GM12873 (cell line): ENCODE results near the gene MFRP.
A peak's percentile ranks its signal among the peaks of the same experiment; 100 is the strongest.

Experiments
- CTCF ChIP-seq: IDR thresholded peaks from 2 replicates; pipeline ENCODE4 v1.5.1; 2012; ENCODE audit warnings: low read depth, mild to moderate bottlenecking, moderate library complexity, low read length, control low read depth; ENCODE audit not compliant: insufficient read depth; ENCODE audit errors: missing control alignments

MFRP gene

GRCh38 chr11:119375337-119376196, 29.1 kb upstream of the MFRP start:
- TF ChIP-seq CTCF: no peak

GRCh38 chr11:119374632-119375336, 28.3 kb upstream of the MFRP start:
- TF ChIP-seq CTCF: no peak

GRCh38 chr11:119373921-119374631, 27.6 kb upstream of the MFRP start:
- TF ChIP-seq CTCF: peak; percentile 88

- TF ChIP-seq CTCF: no peak
These were observed 26.8 kb upstream of the MFRP start for GRCh38 chr11:119373059-119373920.

GRCh38 chr11:119372260-119373058, 26.0 kb upstream of the MFRP start:
- TF ChIP-seq CTCF: no peak

- peak; percentile 31 for TF ChIP-seq CTCF
These were observed 25.3 kb upstream of the MFRP start for GRCh38 chr11:119371778-119372182.
